ENCODE measurements around the gene PSPH.
"Not testable (repeated sequence)": the region's sequence is repeated elsewhere in the genome, so short reads cannot be mapped to it uniquely, and the experiment has no call there.

PSPH gene

GRCh38 chr7:56023500-56023899 lies 27.7 kb downstream of the PSPH start:
- DNase-seq (ENCODE audit: low read depth in 1 of 2, low spot score in 1 of 2): no peak
- Histone ChIP-seq H3K27ac (replicated peaks) (no peak overlapping the region), H3K4me3 (replicated peaks; ENCODE audit: insufficient read depth, low read length) (no peak overlapping the region), H3K27me3 (ENCODE audit: insufficient read depth, poor library complexity, severe bottlenecking) (no peaks in the 10 kb centered on the region)
- TF ChIP-seq REST (IDR thresholded peaks at IDR 0.05; ENCODE audit: insufficient replicate concordance, low read depth): no peak
- TF ChIP-seq GABPA (IDR thresholded peaks at IDR 0.05; ENCODE audit: low read depth): no peak
- TF ChIP-seq, protein P1, sequence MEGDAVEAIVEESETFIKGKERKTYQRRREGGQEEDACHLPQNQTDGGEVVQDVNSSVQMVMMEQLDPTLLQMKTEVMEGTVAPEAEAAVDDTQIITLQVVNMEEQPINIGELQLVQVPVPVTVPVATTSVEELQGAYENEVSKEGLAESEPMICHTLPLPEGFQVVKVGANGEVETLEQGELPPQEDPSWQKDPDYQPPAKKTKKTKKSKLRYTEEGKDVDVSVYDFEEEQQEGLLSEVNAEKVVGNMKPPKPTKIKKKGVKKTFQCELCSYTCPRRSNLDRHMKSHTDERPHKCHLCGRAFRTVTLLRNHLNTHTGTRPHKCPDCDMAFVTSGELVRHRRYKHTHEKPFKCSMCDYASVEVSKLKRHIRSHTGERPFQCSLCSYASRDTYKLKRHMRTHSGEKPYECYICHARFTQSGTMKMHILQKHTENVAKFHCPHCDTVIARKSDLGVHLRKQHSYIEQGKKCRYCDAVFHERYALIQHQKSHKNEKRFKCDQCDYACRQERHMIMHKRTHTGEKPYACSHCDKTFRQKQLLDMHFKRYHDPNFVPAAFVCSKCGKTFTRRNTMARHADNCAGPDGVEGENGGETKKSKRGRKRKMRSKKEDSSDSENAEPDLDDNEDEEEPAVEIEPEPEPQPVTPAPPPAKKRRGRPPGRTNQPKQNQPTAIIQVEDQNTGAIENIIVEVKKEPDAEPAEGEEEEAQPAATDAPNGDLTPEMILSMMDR (IDR thresholded peaks at IDR 0.05; ENCODE audit: insufficient read depth, low read length): no peak
- TF ChIP-seq POLR2AphosphoS5 (IDR thresholded peaks at IDR 0.05; ENCODE audit: low read depth): no peak

DNA sequence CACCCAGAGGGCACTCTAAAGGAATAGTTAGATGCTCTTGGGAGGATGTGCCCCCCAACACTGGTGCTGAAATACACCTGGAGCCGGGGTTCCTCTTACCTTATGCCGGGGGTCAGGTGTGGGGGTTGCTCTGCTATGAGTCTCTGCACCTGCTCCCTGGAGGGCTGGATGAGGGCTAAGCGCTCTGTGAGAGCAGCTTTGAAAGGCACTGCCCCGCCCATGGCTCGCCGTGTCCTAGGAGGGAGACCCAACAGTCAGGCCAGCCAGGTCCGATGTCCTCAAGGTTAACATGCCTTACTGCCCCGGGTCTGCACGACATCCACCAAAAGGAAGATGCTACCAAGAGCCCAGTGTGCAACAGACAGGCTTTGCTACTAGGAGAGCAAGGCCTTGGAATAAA lies 31.7 kb downstream of the PSPH start:
- Histone ChIP-seq H3K27ac (replicated peaks) (no peak overlapping the region), H3K27me3 (ENCODE audit: insufficient read depth, poor library complexity, severe bottlenecking) (no peaks in the 10 kb centered on the region), H3K4me3 (replicated peaks; ENCODE audit: insufficient read depth, low read length) (no peak overlapping the region)
- DNase-seq (ENCODE audit: low read depth in 1 of 2, low spot score in 1 of 2): no peak
- TF ChIP-seq GABPA (IDR thresholded peaks at IDR 0.05; ENCODE audit: low read depth) (no peak), SPI1 (IDR thresholded peaks at IDR 0.05; ENCODE audit: borderline replicate concordance, low read depth) (no peak), POLR2AphosphoS5 (IDR thresholded peaks at IDR 0.05; ENCODE audit: low read depth) (no peak), REST (IDR thresholded peaks at IDR 0.05; ENCODE audit: insufficient replicate concordance, low read depth) (no peak)
- TF ChIP-seq, protein P1 (IDR thresholded peaks at IDR 0.05; ENCODE audit: insufficient read depth, low read length): no peak

DNA sequence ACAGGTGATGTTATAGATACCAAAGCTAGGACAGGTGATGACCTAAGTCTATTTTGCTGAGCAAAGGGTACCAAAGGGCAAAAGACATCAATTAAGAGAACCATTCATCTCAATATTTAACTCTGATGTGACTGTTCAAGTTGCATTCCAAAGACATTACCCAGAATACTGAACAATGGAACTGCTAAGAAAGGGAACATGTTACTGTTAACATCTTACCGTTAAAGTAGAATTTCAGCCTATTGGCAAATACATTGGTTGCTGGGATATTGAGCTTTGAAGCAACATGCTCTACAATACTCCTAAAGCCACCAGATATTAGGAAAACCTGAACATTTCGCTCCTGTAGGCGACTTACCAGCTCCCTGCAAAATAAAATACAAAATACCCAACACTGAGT lies 34.2 kb downstream of the PSPH start:
- not testable (repeated sequence) for H3K27me3 ChIP-seq (ENCODE audit: insufficient read depth, poor library complexity, severe bottlenecking); H3K27ac ChIP-seq (replicated peaks); H3K4me3 ChIP-seq (replicated peaks; ENCODE audit: insufficient read depth, low read length); DNase-seq (ENCODE audit: low read depth in 1 of 2, low spot score in 1 of 2)

DNA sequence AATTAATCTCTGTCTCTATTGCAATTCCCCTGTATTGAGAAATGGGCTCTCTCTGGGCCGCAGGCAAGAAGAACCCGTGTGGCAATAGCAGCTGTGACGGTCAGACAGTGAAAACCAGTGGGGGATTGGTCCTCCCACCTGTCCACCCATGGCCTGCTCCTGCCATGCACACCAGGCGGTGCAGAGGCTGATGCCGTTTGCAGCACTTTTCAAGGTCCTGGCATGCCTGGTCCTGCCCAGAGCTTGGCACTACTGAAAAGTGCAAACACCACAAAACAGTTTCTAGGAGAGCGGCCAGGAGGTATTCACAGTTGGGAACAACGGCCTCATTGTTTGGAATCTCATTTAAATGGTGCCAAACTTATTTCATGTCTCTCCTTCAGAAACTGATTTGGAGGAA lies 41.5 kb downstream of the PSPH start:
- no peak overlapping the region for H3K27ac ChIP-seq (replicated peaks)
- no peak for TF ChIP-seq REST (IDR thresholded peaks at IDR 0.05; ENCODE audit: insufficient replicate concordance, low read depth)
- TF ChIP-seq, protein P1 (IDR thresholded peaks at IDR 0.05; ENCODE audit: insufficient read depth, low read length): no peak
- TF ChIP-seq POLR2AphosphoS5 (IDR thresholded peaks at IDR 0.05; ENCODE audit: low read depth): no peak
- TF ChIP-seq SPI1 (IDR thresholded peaks at IDR 0.05; ENCODE audit: borderline replicate concordance, low read depth): no peak
- no peak for TF ChIP-seq GABPA (IDR thresholded peaks at IDR 0.05; ENCODE audit: low read depth)
- H3K4me3 ChIP-seq (replicated peaks; ENCODE audit: insufficient read depth, low read length): no peak overlapping the region
- no peak for DNase-seq (ENCODE audit: low read depth in 1 of 2, low spot score in 1 of 2)
- H3K27me3 ChIP-seq (ENCODE audit: insufficient read depth, poor library complexity, severe bottlenecking): no peaks in the 10 kb centered on the region
